GM21528 (cell line): ENCODE data around the gene CD180.

ENCODE experiments used
- ATAC-seq: cut with Tn5 transposase; IDR thresholded peaks from one replicate; pipeline ENCODE4 v1.9.1; 2021; ENCODE audit warnings: mild to moderate bottlenecking, moderate library complexity; ENCODE audit not compliant: unreplicated experiment, low FRiP score

The CD180 gene

GRCh38 chr5:67139030-67139429, 57.6 kb downstream of the CD180 start:
- ATAC-seq = no peak

GRCh38 chr5:67135381-67135984, 61.1 kb downstream of the CD180 start:
- no peak for ATAC-seq

DNA sequence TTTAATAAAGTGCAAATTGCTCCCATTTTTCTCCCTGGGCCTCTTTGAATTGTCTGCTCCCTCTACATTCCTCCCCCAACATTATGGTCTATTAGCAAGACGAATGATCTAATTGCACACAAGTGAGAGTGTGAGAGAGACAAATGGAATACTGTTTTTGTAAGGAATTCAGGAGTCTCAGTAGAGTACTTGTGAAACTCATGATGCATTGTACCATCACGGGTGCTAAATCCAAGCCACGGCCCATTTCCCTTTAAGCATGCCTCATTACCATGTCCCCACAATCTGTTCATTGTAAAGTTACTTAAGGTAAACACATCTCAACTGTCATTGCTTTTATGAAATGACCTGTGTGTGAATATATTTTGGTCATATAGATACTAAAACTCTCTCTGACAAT, 62.8 kb downstream of the CD180 start:
- ATAC-seq = no peak

DNA sequence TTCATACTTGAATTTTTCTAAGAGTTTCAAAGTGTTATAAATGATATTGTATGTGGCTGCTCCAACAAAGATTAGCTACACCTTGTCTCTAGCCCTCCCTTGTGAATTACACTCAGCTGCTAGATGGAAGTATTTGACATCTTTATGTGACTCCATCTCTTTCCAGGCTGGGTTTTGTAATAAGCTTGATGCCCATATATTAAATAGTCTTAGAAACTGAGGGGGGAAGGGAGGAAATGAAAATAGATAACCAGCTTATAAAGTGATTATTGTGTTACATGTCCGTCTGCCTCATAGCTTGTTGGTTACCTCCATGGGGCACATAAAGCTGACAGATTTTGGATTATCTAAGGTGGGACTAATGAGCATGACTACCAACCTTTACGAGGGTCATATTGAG, 63.4 kb downstream of the CD180 start:
- ATAC-seq = no peak

- no peak for ATAC-seq
These were observed 66.8 kb downstream of the CD180 start for GRCh38 chr5:67129768-67130167.
